ENCODE data around the gene MND1.
"Not testable (repeated sequence)": the region's sequence is repeated elsewhere in the genome, so short reads cannot be mapped to it uniquely, and the experiment has no call there.

Gene MND1

GRCh38 chr4:153453402-153453801, 108.9 kb downstream of the MND1 start:
- no peak for DNase-seq
- H3K27me3 ChIP-seq (ENCODE audit: insufficient read depth, low read depth, severe bottlenecking): no peaks in the 10 kb centered on the region
- H3K4me3 ChIP-seq (ENCODE audit: low read depth, low read length): no peak overlapping the region
- no peak overlapping the region for H3K27ac ChIP-seq
- no peaks in the 10 kb centered on the region for H3K9me3 ChIP-seq (ENCODE audit: severe bottlenecking)
- no peak for TF ChIP-seq CTCF (IDR thresholded peaks at IDR 0.05; ENCODE audit: low read depth, low read length)
- H3K36me3 ChIP-seq: no peaks in the 10 kb centered on the region

DNA sequence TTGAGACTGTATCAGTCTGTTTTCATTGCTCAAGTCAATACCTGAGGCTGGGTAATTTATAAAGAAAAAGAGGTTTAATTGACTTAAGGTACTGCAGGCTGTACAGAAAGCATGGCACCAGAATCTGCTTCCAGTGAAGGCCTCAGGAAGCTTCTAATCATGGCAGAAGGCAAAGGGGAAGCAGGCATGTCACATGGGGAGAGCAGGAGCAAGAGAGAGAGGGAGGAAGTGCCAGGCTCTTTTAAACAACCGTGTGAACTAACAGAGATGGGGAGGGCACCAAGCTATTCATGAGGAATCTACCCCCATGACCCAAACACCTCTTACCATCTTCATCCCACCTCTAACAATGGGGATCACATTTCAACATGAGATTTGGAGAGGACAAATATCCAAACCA, 114.5 kb downstream of the MND1 start:
- Histone ChIP-seq H3K27ac (no peak overlapping the region), H3K36me3 (no peaks in the 10 kb centered on the region), H3K27me3 (ENCODE audit: insufficient read depth, low read depth, severe bottlenecking) (peaks cover 8% of the 10 kb centered on the region), H3K9me3 (ENCODE audit: severe bottlenecking) (peaks cover 3% of the 10 kb centered on the region), H3K4me3 (ENCODE audit: low read depth, low read length) (no peak overlapping the region)
- TF ChIP-seq CTCF (IDR thresholded peaks at IDR 0.05; ENCODE audit: low read depth, low read length): no peak
- no peak for DNase-seq

DNA sequence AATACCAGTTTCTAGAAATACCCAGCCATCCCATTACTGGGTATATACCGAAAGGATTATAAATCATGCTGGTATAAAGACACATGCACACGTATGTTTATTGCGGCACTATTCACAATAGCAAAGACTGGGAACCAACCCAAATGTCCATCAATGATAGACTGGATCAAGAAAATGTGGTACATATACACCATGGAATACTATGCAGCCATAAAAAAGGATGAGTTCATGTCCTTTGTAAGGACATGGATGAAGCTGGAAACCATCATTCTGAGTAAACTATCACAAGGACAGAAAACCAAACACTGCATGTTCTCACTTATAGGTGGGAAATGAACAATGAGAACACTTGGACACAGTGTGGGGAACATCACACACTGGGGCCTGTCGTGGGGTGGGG, 117.1 kb downstream of the MND1 start:
- not testable (repeated sequence) for H3K36me3 ChIP-seq; H3K9me3 ChIP-seq (ENCODE audit: severe bottlenecking); DNase-seq; H3K4me3 ChIP-seq (ENCODE audit: low read depth, low read length); H3K27ac ChIP-seq
- peaks cover 30% of the 10 kb centered on the region for H3K27me3 ChIP-seq (ENCODE audit: insufficient read depth, low read depth, severe bottlenecking)

DNA sequence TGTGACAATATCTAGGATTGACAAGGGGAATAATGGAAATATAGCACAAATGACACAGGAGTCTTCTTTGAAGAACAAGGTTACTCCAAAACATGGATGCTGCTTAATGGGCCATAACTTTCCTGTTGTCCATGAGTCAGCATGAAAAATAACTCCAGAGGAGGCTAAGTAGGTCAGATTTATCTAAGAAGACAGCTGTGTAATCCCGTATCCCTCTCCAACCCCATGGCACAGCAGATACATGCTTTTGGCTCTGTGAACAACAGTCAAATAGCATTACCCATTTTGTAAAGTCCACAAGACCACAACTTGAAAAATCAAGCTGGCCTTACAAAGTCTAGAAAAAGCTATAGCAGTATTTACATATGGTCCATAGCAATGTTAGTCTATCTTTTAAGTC, 119.6 kb downstream of the MND1 start:
- Histone ChIP-seq H3K4me3 (ENCODE audit: low read depth, low read length) (no peak overlapping the region), H3K36me3 (no peaks in the 10 kb centered on the region), H3K27ac (no peak overlapping the region), H3K27me3 (ENCODE audit: insufficient read depth, low read depth, severe bottlenecking) (peaks cover 56% of the 10 kb centered on the region), H3K9me3 (ENCODE audit: severe bottlenecking) (peaks cover 3% of the 10 kb centered on the region)
- no peak for DNase-seq
- no peak for TF ChIP-seq CTCF (IDR thresholded peaks at IDR 0.05; ENCODE audit: low read depth, low read length)

Measured in WERI-Rb-1 (cell line).